ENCODE data around the gene TNFAIP8. TPM values are rescaled to one million over a fixed set of nuclear protein-coding genes. Genes with fewer than 3 reads are reported as not detected.

Gene TNFAIP8
- total and polyA plus RNA-seq, 2 donors (not counting 1 experiment from before 2014, with no cell fraction given), result 36.7 to 37.7 TPM

DNA sequence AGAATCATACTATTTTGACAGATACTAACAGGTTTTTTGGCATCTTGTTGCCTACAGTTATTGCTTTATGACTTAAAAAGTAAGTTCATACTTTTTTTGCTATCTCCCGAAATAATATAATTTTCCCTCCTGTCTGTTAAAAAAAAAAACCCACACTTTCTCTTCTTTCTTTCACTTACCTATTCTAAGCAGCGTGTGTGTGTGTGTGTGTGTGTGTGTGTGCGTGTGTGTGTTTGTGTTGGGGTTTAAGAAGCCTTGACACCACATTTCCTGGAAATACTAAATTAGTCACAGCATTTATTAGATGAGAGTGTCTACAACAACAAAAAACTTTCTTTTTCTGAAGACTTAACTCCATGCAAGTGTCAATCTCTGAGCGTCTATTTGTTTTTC is 12.4 kb downstream of the TNFAIP8 start:
- Histone ChIP-seq H3K4me1 (ENCODE audit: control insufficient read depth, extremely low read depth, insufficient read depth, low read length) (no peaks in the 10 kb centered on the region), H2AFZ (ENCODE audit: low read length) (no peak overlapping the region), H3K36me3 (ENCODE audit: control insufficient read depth, insufficient read depth, low read length) (no peaks in the 10 kb centered on the region), H3K4me3 (replicated peaks in 1 of 4; ENCODE audit: control extremely low read depth in 1 of 4, insufficient read depth in 1 of 4, low read depth in 3 of 4, low read length in 4 of 4) (no peak overlapping the region), H3K27me3 (ENCODE audit: control insufficient read depth, insufficient read depth, low read length) (no peaks in the 10 kb centered on the region), H4K20me1 (ENCODE audit: control insufficient read depth, extremely low read depth, insufficient read depth, low read length) (no peaks in the 10 kb centered on the region), H3K79me2 (ENCODE audit: control insufficient read depth, insufficient read depth, low read length) (no peaks in the 10 kb centered on the region), H3K4me2 (ENCODE audit: extremely low read depth, insufficient read depth, low read length) (no peak overlapping the region), H3K9ac (ENCODE audit: insufficient read depth, low read length) (no peak overlapping the region), H3K9me3 (ENCODE audit: control insufficient read depth, insufficient read depth, low read depth, low read length) (no peaks in the 10 kb centered on the region), H3K27ac (ENCODE audit: insufficient read depth, low read length) (no peak overlapping the region)
- no peak for DNase-seq (ENCODE audit: low read depth in 2 of 2)
- TF ChIP-seq, protein P1, sequence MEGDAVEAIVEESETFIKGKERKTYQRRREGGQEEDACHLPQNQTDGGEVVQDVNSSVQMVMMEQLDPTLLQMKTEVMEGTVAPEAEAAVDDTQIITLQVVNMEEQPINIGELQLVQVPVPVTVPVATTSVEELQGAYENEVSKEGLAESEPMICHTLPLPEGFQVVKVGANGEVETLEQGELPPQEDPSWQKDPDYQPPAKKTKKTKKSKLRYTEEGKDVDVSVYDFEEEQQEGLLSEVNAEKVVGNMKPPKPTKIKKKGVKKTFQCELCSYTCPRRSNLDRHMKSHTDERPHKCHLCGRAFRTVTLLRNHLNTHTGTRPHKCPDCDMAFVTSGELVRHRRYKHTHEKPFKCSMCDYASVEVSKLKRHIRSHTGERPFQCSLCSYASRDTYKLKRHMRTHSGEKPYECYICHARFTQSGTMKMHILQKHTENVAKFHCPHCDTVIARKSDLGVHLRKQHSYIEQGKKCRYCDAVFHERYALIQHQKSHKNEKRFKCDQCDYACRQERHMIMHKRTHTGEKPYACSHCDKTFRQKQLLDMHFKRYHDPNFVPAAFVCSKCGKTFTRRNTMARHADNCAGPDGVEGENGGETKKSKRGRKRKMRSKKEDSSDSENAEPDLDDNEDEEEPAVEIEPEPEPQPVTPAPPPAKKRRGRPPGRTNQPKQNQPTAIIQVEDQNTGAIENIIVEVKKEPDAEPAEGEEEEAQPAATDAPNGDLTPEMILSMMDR (conservative IDR thresholded peaks at IDR 0.05 in 1 of 2, IDR thresholded peaks at IDR 0.05 in 1 of 2; ENCODE audit: low read depth in 1 of 2, low read length in 2 of 2), result no peak
- no peak for TF ChIP-seq EZH2 (IDR thresholded peaks at IDR 0.05; ENCODE audit: low read length, missing control alignments)

DNA sequence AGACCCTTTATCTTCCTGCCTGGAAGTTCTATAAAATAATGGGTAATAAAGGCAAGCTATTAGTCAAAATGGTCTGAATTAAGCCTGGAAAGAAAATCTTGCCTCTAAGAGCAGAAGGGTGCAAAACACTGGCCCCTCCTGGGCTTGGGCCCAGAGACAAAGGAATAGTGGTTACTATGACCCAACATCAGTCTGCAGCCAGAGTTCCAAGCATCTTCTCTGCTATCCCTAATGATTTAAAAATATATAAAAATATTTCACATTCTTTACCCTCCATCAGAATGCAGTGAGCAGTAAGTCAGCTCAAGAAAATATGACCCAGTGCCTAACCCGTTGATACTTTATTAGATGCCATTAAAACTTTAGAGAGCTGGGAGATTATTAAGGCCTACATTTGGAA is 14.7 kb downstream of the TNFAIP8 start:
- Histone ChIP-seq H4K20me1 (ENCODE audit: control insufficient read depth, extremely low read depth, insufficient read depth, low read length) (no peaks in the 10 kb centered on the region), H2AFZ (ENCODE audit: low read length) (no peak overlapping the region), H3K36me3 (ENCODE audit: control insufficient read depth, insufficient read depth, low read length) (no peaks in the 10 kb centered on the region), H3K27me3 (ENCODE audit: control insufficient read depth, insufficient read depth, low read length) (no peaks in the 10 kb centered on the region), H3K27ac (ENCODE audit: insufficient read depth, low read length) (no peak overlapping the region), H3K9me3 (ENCODE audit: control insufficient read depth, insufficient read depth, low read depth, low read length) (no peaks in the 10 kb centered on the region), H3K79me2 (ENCODE audit: control insufficient read depth, insufficient read depth, low read length) (no peaks in the 10 kb centered on the region), H3K9ac (ENCODE audit: insufficient read depth, low read length) (no peak overlapping the region), H3K4me2 (ENCODE audit: extremely low read depth, insufficient read depth, low read length) (no peak overlapping the region), H3K4me1 (ENCODE audit: control insufficient read depth, extremely low read depth, insufficient read depth, low read length) (no peaks in the 10 kb centered on the region), H3K4me3 (replicated peaks in 1 of 4; ENCODE audit: control extremely low read depth in 1 of 4, insufficient read depth in 1 of 4, low read depth in 3 of 4, low read length in 4 of 4) (no peak overlapping the region)
- TF ChIP-seq, protein P1 (conservative IDR thresholded peaks at IDR 0.05 in 1 of 2, IDR thresholded peaks at IDR 0.05 in 1 of 2; ENCODE audit: low read depth in 1 of 2, low read length in 2 of 2), result no peak
- no peak for TF ChIP-seq EZH2 (IDR thresholded peaks at IDR 0.05; ENCODE audit: low read length, missing control alignments)
- no peak for DNase-seq (ENCODE audit: low read depth in 2 of 2)

DNA sequence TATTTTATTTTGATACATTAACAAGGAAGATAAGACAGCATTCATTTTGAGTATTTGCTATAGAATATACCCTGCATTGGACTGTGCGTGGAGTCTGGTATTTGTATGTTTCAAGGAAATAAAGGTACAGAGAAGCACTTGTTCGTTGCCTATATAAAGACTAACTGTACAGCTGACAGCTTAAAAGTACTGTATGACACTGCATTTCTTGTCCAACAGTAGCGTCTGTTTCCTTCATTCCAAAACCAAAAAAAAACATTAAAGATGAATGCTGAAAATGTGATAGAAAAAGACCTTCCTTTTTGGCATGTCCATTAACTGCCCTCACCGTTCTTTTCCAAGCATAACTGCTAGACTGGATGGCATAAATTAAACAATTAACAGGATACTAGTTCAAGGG is 15.3 kb downstream of the TNFAIP8 start:
- no peak for TF ChIP-seq EZH2 (IDR thresholded peaks at IDR 0.05; ENCODE audit: low read length, missing control alignments)
- TF ChIP-seq, protein P1 (conservative IDR thresholded peaks at IDR 0.05 in 1 of 2, IDR thresholded peaks at IDR 0.05 in 1 of 2; ENCODE audit: low read depth in 1 of 2, low read length in 2 of 2), result no peak
- Histone ChIP-seq H3K4me3 (replicated peaks in 1 of 4; ENCODE audit: control extremely low read depth in 1 of 4, insufficient read depth in 1 of 4, low read depth in 3 of 4, low read length in 4 of 4) (no peak overlapping the region), H3K9me3 (ENCODE audit: control insufficient read depth, insufficient read depth, low read depth, low read length) (no peaks in the 10 kb centered on the region), H2AFZ (ENCODE audit: low read length) (no peak overlapping the region), H3K36me3 (ENCODE audit: control insufficient read depth, insufficient read depth, low read length) (no peaks in the 10 kb centered on the region), H3K27ac (ENCODE audit: insufficient read depth, low read length) (no peak overlapping the region), H3K9ac (ENCODE audit: insufficient read depth, low read length) (no peak overlapping the region), H3K4me2 (ENCODE audit: extremely low read depth, insufficient read depth, low read length) (no peak overlapping the region), H3K27me3 (ENCODE audit: control insufficient read depth, insufficient read depth, low read length) (no peaks in the 10 kb centered on the region), H3K4me1 (ENCODE audit: control insufficient read depth, extremely low read depth, insufficient read depth, low read length) (no peaks in the 10 kb centered on the region), H4K20me1 (ENCODE audit: control insufficient read depth, extremely low read depth, insufficient read depth, low read length) (no peaks in the 10 kb centered on the region), H3K79me2 (ENCODE audit: control insufficient read depth, insufficient read depth, low read length) (no peaks in the 10 kb centered on the region)
- DNase-seq (ENCODE audit: low read depth in 2 of 2), result no peak
